NCI-H1436 (cell line): ENCODE measurements around the gene PRKCE.

ENCODE experiments used
- DNase-seq: peaks from one replicate; lab custom pipeline; 2025; lab: John Stamatoyannopoulos, UW

PRKCE gene

DNA sequence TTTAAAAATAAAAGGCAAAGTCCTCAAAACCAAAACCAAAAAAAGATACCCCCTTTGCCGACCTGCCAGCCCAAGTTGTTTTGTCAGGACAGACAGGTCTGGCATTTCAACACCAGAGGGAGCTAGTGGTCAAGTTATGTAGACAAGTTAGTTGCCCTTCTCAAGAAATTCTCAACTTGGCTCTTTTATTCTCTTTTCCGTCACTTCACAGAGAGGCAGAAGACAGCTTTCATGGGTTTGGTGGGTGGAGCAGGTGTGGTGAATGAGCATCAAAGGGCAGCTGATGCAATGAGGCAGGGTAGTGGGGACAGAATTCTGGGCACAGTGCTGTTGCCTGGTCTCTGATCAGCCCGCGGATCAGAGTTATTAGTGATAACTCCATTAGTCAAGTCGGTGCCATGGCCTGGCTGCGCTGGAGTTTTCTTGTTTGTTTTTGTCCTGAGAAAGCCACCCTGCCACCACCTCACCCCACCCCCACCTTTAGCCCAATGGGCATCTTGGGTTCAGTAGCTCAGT is 342.1 kb downstream of the PRKCE start:
- DNase-seq, result peak; percentile 74

DNA sequence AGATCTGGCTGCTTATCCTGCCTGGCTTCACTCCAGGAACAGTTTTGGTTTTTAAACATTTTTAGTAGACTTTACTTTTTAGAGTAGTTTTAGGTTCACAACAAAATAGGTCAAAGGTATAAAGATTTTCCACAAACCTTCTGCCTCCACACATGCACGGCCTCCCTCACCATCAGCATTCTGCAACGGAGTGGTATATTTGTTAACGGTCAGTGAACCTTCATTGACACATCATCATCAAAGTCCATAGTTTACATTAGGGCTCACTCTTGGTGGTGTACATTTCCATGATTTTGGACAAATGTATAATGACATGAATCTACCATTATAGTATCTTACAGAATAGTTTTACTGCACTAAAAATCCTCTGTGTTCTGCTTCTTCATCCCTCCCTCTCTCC is 342.6 kb downstream of the PRKCE start:
- no peak for DNase-seq

GRCh38 chr2:46000660-46001059 is 349.2 kb downstream of the PRKCE start:
- DNase-seq, result no peak

GRCh38 chr2:46001290-46001689 is 349.8 kb downstream of the PRKCE start:
- DNase-seq, result no peak

GRCh38 chr2:46001741-46002506 is 350.4 kb downstream of the PRKCE start:
- DNase-seq, result no peak

DNA sequence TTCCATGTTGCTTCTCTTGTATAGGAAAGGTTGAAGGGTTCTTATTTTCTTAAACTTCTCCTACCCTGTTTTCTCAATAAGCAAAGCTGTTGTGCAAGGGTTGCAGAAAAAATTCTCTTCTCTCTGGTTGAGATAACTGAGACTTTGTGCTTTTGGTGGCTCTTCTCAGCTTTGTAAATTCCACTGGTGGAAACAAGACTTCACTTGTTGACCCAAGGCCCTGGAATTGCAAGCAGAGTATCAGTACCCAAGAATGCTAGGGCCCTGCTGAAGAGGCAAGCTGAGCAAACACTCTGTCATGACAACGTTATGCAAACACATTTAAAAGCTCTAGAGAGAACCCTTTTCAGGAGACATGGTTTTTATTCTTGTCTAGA is 351.0 kb downstream of the PRKCE start:
- DNase-seq, result peak; percentile 16

DNA sequence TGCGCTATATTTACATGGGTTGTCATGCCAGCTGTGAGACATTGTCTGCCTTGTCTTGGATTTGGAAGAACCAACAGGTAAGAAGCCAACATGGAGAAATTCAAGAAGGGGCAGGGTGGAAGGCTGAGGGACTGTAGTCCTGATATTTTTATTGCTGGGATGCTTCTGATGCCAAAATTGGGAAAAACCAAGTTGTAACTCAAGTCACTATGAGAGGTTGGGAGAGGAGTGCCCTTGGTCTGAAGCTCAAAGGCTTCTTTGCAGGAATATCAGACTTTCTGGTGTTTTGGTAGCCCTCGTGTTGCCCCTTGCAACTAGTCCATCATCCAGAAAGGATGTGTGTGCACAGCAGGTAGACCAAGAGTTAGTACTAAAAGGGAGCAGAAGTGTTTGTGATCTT is 351.5 kb downstream of the PRKCE start:
- DNase-seq, result no peak

GRCh38 chr2:46003903-46004473 is 352.5 kb downstream of the PRKCE start:
- no peak for DNase-seq

DNA sequence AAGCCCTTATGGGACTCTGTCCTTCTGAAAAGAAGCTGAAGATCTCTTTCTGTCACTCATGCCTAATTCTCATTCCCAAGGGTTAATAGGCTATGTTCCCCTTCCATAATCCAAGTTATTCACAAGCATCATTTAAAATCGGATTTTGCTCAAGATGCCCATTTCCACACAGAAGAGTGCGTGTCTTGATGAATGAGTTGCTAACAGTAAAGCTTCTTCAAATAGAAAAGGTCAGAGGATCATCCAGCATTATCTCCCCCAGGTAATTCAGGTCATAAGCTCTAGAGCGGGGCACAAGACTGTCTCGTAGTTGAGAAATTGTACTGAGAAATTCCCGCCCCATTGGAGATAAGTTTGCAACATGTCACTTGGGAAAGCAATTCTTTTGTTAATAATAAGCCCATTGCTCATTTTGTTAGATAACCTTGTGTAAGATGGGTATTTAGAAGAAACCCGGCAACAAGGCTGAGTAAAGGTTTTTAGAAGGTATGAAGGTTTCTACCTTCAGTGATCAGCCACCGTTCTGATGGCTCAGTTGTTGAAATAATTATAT is 355.1 kb downstream of the PRKCE start:
- DNase-seq, result no peak

GRCh38 chr2:46007412-46007811 is 355.9 kb downstream of the PRKCE start:
- DNase-seq, result no peak

DNA sequence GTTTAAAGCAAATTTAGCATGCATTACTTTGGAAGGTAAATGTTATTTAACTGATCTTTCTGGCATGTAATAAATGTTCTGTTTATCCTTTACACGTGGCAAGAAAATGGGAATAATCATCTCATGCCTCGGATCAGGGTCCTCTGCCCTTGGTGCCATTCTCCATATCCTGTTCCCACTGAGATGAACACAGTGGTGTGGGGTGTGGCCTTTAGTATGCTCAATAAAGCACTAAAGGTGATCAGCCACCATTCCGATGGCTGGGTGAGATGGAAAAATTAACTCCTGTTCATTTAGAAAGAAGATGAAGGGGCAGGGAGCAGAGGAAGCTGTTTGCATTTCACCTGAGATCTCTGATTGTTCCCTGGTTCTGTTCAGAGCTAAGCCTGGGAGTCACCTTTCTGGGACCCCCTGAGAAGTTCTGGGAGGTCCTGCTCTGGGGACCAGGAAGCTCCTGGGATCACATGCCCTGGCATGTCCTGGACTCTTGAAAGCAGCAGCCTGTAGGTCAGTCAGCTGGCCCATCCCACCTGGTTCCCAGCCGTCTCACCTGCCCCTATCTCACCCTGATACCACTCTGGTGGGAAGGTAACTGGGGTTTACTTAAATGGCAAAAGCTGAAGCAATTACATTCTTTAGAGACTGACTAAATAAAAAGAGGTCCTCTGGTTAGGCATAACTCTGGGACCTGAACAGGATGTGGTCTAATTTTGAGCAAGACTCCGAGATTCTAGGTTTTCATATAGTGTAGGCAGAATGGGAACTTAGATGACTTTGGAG is 356.8 kb downstream of the PRKCE start:
- DNase-seq, result no peak

GRCh38 chr2:46009315-46009714 is 357.8 kb downstream of the PRKCE start:
- no peak for DNase-seq

DNA sequence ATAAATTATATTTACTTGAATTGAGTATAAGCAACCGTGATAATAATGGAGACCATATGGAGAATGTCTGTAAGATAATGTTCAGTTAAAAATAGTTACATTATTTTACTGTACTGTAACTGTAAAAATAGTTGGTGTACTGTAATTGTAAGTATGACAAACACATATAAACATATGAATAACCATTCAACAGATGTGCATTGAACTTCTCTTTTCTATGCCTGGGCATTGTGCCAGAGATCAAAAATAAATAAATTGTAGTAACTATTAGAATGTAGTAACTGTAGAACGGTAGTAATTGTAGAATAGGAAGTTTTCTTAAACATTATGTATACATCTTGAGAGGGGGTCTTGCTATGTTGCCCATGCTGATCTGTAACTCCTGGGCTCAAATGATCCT is 358.3 kb downstream of the PRKCE start:
- no peak for DNase-seq

DNA sequence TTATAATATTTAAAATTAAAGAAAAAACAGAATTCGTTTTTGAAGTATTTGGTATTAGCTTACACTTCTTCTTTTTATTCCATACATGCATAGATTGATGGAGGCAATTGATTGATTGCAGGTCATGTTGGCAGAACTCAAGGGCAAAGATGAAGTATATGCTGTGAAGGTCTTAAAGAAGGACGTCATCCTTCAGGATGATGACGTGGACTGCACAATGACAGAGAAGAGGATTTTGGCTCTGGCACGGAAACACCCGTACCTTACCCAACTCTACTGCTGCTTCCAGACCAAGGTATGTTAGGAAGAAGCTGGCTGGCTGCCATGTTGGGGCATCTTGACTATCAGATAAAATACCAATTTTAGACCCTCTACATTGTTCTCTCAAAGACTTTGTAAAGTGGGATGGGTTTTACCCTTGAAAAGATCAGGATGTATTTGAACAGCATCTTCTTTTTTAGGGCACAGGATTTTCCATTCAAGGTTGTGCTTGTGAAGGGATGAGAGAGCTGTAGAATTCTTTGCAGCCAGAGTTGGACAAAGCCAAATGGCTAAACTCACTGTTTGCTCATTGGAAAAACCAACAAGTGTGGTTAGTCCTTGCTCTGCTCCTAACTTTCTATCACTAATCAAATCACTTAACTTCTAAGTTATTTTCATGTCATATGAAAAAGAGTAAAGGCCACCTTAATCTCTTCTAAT is 358.9 kb downstream of the PRKCE start:
- no peak for DNase-seq

DNA sequence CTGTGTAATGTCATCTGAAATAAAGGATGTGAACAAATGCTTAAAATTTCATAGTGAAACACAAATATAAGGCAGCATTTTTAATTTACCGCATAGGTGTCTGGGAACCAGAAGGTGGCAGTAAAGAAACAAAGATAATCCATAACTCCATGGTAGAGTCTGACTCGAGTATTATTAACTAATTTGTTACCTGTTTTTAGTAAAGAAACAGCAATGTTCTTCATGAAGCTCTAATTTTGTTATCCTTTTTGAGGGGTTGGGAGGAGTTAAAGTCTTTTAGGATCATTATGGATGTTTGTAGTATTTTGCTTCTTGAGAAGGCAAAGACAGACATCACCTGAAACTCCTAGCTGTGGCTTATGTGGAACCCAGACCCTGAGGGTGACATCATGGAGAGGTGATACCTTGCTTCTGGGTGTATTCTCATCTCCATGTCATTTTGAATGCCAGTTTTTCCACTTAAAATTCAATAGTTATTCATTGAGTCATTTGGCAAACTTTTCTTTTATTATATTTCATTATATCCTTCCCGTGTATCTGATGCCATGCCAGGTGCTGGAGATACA is 359.5 kb downstream of the PRKCE start:
- peak; percentile 28 for DNase-seq

GRCh38 chr2:46012618-46013240 is 361.3 kb downstream of the PRKCE start:
- DNase-seq, result no peak

DNA sequence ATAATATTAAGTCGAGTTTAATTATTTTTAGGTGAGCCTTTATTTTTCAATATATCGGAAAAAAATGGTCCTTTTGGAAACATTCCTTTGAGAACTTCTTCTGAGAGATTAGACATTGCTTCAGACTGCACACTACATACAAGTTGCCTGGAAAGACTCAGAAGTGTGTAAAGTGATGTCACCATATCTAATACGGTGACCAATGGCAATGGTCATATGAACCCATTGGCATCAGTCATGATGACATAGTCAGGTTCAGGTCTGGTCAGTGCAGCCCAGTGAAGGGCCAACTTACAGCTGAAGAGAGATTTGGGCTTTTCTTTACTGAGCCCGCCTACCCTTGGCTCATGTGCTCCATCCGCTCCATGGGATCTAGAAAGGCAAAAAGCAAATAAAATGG is 362.3 kb downstream of the PRKCE start:
- no peak for DNase-seq

- no peak for DNase-seq
Measured at GRCh38 chr2:46014911-46015654, 363.6 kb downstream of the PRKCE start.

DNA sequence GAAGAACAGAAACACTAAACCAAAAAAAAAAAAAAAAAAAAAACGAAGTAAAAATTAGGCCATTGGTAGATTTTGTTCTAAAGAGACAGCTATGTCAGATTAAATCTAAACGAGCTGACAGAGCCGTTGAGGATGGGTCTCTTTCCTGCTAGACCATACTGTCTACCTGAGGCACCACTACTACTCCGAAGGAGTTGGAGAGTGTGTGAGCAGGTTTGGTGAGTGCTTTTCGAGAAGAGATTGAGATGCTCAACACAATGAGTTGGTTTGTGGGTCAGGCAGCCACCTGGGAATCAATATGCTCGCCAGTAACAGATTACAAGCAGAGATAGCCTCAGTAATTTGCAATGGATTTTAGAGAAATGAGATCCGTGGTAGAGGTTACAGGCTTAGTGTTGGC is 364.2 kb downstream of the PRKCE start:
- DNase-seq, result no peak

- no peak for DNase-seq
Measured at GRCh38 chr2:46016091-46016490, 364.6 kb downstream of the PRKCE start.
